SW480 (cell line): ENCODE data around the gene MRTFA.
A peak's percentile ranks its signal among the peaks of the same experiment; 100 is the strongest.
"Not testable (repeated sequence)": the region's sequence is repeated elsewhere in the genome, so short reads cannot be mapped to it uniquely, and the experiment has no call there.

Experiments
- DNase-seq: peaks from one replicate; pipeline ENCODE4 v3.0.0-alpha.2; 2016; ENCODE audit warnings: low spot score

Gene MRTFA

DNA sequence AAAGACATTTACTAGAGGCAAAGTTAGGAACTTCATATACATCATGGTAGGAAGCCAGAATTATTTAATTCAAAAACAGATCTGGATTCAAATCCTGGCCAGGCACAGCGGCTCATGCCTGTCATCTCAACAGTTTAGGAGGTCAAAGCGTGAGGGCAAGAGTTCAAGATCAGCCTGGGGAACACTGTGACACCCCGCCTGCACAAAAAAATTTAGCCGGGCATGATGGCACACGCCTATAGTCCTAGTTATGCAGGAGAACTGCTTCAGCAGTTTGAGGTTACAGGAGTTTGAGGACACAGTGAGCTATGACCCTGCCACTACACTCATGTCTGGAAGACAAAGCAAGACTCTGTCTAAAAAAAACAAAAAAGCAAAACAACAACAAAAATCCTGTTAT, 8.9 kb downstream of the MRTFA start:
- DNase-seq = no peak

DNA sequence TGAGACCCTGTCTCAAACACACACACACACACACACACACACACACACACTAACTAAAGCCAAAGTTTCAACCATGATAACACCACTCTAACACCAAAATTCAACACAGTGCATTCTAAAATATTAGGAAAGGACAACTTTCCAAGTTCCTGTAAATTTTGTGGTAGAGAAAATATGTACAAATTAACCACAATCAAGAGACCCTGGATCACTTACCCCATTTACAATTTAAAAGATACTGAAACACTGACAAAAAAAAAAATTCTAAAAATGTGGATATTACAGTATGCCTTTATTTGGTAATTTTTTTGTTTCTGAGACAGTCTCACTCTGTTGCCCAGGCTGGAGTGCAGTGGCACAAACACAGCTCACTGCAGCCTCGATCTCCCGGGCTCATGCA, 9.7 kb downstream of the MRTFA start:
- DNase-seq = no peak

DNA sequence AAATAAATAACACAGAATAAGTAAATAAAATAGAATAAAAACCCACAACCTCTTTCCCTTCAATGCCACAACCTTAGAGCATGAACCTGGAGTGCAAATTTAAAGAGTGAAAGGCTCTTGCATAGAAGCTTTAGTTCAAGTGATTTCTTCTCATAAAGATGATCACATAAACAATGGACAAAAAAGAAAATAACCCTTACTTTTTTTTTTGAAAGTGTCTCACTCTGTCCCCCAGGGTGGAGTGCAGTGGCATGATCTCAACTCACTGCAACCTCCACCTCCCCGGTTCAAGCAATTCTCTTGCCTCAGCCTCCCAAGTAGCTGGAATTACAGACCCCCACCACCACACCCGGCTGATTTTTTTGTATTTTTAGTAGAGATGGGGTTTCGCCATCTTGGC, 10.7 kb downstream of the MRTFA start:
- not testable (repeated sequence) for DNase-seq

DNA sequence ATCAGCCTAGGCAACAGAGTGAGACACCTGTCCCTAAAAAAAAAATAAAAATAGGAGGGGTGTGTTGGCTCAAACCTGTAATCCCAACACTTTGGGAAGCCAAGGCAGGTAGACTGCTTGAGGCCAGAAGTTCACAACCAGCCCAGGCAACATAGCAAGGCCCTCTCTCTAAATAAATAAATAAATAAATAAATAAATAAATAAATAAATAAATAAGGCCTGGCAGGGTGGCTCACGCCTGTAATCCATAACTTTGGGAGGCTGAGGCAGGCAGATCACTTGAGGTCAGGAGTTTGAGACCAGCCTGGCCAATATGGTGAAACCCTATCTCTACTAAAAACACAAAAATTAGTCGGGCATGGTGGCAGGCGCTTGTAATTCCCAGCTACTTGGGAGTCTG, 11.2 kb downstream of the MRTFA start:
- DNase-seq = not testable (repeated sequence)

DNA sequence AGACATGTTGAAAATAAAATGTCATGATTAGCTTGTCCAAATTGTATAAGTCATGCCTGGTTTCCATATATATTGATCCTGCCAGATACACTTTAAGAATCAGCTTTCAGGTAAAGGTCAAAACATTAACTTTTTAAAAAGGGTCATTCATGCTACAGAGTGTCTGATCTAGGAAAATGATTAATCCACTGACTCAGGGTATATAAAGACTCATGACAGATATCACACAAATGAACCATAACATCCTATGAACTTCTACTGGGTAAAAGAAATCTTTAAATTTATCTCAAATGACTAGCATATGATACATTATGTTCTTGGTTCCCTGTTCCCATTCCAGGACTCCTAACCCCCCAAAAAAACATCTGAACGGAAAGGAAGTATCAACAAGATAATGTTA, 11.7 kb downstream of the MRTFA start:
- DNase-seq = no peak

DNA sequence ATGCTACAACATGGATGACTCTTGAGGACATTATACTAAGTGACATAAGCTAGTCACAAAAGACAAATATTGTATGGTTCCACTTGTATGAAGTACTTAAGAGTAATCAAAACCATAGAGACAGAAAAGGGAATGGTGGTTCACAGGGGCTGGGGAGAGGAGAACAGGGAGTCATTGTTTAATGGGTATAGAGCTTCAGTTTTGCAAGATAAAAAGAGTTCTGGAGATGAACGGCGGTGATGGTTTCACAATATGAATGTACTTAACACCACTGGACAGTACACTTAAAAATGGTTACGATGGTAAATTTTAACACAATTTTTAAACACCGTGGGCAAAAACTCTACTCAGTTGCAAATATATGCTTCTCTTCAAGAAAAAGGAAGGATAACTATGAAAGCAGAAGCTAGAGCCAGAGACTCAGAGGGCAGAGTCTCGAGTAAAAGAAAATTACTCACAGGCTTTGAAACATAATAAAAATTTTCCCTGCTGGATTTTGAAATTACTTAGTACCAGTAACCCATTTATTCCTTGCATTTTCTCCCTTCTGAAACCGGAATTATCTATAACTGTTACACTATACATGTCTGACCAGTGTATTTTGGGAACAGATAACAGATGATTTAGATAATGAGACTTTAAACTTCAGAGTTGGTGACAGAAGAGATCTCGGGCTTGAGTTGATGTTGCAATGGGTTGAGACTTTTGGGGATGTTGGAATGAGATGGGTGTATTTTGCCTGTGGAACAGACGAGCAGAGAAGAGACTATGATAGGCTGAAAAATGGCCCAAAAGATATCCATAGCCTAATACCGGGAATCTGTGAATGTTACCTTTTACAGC, 15.0 kb downstream of the MRTFA start:
- DNase-seq = no peak

DNA sequence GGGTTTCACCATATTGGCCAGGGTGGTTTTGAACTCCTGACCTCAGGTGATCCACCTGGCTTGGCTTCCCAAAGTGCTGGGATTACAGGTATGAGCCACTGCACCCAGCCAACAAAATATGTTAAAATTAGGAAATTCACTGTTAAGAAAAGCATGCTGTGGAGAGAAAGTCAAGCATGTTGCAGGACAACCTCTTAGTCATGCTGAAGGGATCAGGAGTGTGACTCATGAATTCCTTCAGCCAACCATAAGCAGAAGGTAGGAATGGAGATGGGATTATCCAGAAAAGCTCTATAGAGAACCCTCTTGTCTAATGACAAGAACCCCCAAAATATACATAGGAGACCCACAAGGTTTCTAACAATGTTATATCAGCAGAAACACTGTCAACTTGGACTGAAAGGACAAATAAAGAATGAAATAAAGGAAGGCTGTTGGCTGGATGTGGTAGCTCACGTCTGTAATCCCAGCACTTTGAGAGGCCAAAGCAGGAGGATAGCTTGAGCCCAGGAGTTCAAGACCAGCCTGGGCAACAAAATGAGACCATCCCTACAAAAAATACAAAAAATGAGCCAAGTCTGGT, 16.0 kb downstream of the MRTFA start:
- DNase-seq = no peak

DNA sequence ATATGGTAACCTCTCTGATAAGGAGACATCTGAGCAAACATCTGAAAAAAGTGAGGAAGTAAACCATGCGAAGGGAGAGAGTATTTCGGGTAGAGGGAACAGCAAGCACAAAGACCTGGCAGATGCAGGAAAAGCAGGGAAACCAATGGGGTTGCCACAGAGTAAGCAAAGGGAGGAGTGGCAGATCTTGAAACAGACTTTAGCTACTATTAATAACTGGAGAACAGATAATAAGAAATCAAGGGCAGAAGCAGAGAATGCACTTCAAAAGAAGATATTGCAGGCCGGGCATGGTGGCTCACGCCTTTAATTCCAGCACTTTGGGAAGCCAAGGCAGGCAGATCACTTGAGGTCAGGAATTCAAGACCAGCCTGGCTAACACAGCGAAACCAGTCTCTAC, 18.1 kb downstream of the MRTFA start:
- no peak for DNase-seq

DNA sequence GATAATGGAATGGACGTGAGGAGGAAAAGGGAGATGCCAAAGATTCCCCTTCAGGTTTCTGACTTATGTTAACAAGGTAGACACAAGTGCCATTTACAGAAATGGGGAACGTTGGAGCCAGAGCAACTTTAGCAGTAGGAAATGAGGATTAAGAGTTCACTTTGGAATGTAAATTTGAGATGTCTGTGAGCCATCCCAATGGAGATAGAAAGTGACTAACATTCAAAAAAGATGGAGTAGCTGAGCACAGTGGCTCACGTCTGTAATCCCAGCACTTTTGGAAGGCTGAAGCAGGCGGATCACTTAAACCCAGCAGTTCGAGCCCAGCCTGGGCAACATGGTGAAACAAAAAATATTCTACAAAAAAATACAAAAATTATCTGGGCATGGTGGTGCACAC, 19.9 kb downstream of the MRTFA start:
- DNase-seq = no peak

DNA sequence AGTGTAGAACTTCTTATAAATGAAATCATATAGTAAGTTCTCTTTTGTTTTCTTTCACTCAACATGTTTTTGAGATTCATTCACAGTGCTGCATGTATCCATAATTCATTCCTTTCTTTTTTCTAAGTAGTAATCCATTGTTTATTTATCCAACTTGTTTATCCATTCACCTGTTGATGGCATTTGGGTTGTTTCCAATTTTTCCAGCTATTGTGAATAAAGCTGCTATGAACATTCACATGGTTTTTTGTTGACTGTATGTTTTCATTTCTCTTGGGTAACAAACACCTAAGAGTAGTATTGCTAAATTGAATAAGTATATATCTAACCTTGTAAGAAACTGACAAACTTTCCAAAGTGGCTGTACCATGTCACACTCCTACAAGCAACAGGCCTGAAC, 23.5 kb downstream of the MRTFA start:
- DNase-seq = no peak

DNA sequence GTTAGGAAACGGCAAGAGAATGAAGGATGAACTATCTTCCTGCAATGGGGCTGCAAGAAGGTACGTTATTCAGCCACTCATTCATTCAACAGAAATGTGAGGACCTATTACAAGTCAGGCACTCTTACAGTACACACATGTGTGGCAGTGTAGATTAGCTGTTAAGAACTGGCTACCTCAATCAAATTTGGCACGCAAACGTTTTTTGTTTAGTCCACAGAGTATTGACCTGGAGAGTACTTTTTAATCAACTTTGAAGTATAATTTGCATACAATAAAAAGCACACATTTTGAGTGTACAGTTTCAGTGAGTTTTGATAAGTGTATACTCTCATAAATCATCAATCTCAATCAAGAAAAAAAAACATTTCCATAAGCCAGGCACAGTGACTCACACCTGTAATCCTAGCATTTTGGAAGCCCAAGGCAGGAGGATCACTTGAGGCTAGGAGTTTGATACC, 24.2 kb downstream of the MRTFA start:
- DNase-seq = no peak

DNA sequence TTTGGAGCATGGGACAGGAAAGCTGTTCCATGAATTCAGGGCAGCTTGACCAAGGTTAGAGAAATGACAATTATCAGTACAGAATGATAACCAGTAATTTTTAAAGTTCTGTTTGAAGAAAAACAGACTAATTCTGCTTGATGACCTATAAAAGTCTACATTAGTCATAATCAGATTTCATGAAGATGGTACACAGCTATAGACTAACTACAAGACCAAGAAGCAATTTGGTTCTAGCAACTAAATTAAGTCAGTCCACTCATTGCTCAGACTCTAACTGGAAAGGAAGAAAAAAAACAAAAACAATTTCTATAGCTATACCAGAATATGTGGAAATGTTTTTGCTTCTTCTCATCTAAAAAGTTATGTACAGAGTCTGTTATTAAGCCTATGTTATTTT, 24.9 kb downstream of the MRTFA start:
- no peak for DNase-seq

DNA sequence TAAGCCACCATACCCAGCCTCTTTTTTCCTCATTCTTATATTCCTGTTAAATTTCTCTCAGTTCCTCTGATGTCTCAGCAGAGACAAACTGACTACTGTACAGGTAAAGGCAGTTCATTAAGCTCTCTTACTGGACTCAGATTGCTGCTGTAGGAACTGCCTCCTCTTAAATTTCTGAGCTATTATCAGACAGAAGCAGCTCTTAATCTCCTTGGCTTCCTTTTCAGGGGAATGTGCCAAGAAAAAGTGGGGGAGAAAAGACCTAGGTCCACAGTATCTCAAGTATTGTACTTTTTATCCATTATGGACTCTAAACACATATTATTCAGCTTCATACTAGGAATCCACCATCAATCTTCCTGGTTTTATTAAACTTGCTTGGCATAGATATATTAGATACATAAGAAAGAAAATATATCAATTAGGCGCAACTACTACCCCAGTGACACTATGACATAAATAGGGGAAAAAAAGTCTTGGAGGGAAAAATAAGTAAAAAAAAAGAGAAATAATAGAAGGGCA, 26.1 kb downstream of the MRTFA start:
- DNase-seq = no peak

DNA sequence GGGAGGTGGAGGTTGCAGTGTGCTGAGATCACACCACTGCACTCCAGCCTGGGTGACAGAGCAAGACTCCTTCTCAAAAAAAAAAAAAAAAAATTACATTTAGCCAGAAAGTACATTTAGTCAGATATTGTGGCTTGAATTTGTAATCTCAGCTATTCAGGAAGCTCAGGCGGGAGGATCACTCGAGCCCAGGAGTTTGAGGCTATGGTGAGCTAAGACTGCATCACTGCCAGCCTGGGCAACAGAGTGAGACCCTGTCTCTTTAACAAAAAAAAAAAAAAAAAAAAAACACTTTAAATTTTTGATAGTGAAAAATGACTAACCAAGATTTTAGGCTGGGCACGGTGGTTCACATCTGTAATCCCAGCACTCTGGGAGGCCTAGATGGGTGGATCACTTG, 27.3 kb downstream of the MRTFA start:
- DNase-seq = no peak

DNA sequence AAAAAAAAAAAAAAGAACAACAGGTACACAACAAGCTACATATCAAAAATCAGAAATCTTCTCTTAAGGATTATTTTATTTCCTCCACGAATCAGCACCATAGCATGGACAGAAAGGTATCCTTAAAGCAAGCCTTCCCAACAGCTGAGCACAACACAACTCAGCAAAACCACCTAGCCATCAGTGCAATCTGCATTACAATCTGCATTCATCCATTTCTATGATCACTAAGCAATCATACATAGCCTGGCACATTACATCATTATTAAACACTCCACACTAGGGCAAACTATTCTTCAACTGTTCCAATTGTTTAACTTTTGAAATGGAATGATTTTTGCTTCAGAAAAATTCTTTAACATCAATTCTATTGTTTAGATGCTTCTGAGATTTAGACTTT, 29.0 kb downstream of the MRTFA start:
- DNase-seq = no peak

DNA sequence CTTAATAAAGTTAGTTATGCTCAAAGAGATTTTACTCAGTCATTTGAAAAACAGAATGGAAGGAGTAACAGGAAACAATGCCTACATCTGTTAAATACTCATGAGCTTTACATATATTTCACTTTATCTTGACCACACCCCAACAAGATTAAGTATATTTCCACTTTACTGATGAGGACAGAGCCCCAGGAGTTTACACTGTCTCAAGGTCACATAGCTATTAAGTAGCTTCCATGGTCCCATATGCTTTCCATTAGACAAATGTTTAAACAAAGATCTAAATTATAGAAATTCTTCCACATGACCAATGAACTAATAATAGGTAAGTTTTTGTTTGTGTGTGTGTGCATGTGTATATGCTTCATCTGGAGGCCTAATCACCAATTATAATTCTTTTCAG, 30.2 kb downstream of the MRTFA start:
- DNase-seq = no peak

DNA sequence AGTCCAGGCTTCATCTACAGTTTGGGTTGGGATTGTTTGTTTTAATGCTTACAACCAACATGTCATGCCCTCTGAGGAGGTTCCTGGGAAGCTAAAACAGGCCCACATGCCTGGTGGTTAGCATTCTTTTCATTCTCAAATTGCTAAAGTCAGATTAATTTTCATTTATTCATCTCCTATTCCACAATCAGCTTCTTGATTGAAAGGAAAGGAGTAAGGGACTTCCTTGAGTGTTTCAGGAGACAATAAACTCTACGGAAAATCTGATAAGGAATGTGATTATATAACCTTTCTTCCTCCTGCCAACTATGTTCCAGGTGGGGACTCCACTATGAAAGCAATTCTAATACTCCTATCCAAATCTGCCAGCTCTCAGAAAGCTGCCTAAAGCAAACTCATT, 30.8 kb downstream of the MRTFA start:
- no peak for DNase-seq

DNA sequence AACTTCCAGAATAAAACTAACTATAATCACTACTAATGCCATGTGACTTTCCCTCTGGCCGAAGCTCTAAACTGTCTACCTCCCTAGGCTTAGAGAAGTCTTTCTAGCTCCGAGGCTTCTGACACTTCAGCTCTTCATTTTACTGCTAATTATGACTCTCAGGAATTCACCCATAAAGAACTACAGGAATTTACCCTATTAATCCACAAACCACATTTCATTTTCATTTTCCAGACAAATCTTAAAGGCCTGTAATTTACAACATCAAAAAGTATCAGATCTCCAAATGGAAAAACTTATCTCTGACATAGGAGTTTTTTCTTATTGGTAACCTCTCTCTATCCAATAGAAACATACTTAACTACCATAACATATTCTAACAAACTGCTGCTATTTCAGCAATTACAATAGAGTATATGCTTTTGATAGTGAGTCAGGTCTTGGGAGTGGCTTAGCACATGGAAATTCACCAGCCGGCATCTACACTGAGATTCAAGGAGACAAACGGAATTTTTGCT, 33.4 kb downstream of the MRTFA start:
- peak; percentile 38 for DNase-seq

DNA sequence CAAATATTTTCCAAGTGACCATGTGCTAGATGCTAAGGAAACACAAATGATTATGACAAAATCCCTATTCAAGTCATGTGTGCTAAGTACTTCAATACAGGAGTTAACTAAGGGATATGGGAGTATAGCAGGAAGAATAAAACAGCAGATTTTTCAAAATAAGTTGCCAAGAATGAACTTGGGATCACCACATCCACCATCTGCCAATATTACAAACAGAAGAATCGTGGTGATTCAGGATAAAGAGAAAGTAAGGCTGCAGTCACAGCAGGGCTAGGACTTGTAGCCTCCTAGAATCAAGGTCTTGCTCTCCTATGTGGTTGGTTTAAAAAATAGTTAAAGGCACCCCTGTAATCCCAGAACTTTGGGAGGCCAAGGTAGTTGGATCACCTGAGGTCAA, 34.3 kb downstream of the MRTFA start:
- no peak for DNase-seq

DNA sequence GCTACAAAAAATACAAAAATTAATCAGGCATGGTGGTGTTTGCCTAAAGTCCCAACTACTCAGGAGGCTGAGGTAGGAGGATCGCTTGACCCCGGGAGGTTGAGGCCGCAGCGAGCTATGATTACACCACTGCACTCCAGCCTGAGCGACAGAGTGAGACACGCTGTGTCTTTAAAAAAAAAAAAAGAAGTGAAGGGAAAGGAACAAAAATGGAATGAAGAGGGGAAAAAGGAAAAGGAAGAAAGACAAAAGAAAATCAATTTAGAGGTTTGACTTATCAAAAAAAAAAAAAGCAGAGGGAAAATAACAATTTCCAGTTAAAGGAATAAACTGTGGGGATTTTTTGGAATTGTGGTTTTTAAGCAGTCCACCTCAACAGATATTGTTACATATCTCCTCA, 36.8 kb downstream of the MRTFA start:
- no peak for DNase-seq

DNA sequence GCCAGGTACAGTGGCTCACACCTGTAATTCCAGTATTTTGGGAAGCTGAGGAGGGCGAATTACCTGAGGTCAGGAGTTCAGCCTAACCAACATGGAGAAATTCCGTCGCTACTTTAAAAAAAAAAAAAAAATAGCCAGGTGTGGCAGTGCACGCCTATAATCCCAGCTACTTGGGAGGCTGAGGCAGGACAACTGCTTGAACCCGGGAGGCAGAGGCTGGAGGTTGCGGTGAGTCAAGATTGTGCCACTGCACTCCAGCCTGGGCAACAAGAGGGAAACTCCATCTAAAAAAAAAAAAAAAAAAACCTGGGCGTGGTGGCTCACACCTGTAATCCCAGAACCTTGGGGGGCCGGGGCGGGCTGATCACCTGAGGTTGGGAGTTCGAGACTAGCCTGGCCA, 37.8 kb downstream of the MRTFA start:
- DNase-seq = not testable (repeated sequence)

DNA sequence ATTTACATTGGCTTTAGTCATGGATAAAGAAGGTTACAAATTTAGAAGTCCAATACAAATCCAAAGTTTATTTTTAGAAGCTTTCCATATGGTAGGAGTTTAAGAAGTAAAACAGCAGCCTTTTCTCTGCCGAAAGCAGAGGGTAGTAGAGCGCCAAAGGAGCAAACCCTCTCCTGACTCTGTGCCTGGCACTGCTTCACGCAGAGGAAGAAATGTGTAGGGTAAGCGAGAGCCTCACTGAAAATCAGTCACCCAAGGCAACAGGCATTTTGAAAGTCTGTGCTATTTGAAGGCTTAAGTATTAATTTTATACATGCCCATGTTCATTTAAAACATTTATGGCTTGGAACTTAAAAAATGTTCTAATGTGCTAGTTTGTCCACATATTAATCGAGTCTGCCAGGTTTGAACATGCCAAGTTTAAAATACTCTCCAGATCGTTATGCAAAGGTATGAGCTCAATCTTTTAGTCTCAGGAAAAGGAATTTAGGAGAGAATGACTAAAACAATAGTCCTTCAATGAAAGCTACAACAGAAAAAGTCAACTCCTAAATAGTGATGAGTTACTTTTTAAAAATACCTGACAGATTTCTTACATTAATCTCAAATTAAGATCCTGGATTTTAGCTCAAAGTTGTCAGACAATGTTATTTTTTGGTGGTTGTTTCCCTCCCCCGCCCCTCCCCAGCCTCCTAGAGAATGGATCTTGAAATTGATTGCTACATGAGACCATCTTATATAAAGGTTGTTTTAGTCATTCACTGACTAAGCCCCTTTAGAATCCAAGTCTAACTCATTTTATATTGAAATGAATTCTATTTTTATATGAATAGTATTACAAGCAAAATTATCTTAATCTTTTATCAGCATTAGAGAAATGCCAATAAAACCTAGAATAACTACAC, 38.7 kb downstream of the MRTFA start:
- DNase-seq = no peak
